PFSK-1 (cell line): ENCODE measurements around the gene PCBP3.

Experiments
- POLR2AphosphoS5 ChIP-seq: IDR thresholded peaks from 2 replicates; pipeline ENCODE4 v1.6.1; 2012; ENCODE audit warnings: low read depth, mild to moderate bottlenecking, control low read depth, low read length, moderate library complexity
- SIN3A ChIP-seq: IDR thresholded peaks from 2 replicates; pipeline ENCODE4 v1.6.1; 2012; ENCODE audit warnings: mild to moderate bottlenecking, low read length, moderate library complexity, borderline replicate concordance; ENCODE audit not compliant: insufficient read depth
- TAF1 ChIP-seq: IDR thresholded peaks from 2 replicates; pipeline ENCODE4 v1.6.1; 2012; ENCODE audit warnings: low read length, control low read depth, borderline replicate concordance; ENCODE audit not compliant: insufficient read depth
- TF ChIP-seq, protein P1 (sequence below), 2 experiments: IDR thresholded peaks; 2 replicates each; pipeline versions ENCODE4 v1.6.1 to v1.8.0; 2011 to 2012; ENCODE audit warnings: low read depth in 2 of 2, low read length in 2 of 2, control low read depth in 1 of 2, inconsistent platforms in 1 of 2, mild to moderate bottlenecking in 1 of 2, moderate library complexity in 1 of 2; ENCODE audit not compliant: insufficient read depth in 1 of 2

DNA sequence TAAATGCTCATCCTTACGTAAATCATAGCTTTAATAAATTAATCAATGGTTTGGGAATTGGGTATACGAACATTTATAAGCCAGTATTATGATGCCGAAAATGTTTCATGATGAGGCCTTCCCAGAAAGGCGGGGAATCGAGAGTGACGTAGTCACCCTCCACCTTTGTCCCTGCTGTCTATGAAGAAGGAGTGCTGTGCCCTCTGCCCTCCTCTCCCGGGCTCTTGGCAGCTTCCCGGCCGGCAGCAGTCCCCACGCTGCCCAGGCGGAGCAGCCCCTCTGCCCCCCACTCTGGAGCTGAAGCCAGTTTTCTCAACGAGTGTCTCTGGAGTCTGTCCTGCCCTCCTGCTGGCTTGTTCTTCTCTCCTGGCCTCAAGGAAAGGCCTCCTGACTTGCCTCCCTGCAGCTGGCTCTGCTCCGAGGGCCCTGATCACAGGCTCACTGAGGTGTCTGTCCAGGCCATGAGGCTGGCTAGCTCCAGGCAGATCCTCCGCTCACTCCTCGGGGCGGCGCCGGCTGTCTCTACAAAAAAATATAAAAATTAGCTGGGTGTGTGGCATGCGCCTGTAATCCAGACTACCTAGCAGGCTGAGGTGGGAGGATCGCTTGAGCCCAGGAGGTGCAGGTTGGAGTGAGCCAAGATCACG, 187.3 kb downstream of the PCBP3 start:
- TF ChIP-seq POLR2AphosphoS5 (no peak), TAF1 (no peak), SIN3A (no peak)
- TF ChIP-seq, protein P1, sequence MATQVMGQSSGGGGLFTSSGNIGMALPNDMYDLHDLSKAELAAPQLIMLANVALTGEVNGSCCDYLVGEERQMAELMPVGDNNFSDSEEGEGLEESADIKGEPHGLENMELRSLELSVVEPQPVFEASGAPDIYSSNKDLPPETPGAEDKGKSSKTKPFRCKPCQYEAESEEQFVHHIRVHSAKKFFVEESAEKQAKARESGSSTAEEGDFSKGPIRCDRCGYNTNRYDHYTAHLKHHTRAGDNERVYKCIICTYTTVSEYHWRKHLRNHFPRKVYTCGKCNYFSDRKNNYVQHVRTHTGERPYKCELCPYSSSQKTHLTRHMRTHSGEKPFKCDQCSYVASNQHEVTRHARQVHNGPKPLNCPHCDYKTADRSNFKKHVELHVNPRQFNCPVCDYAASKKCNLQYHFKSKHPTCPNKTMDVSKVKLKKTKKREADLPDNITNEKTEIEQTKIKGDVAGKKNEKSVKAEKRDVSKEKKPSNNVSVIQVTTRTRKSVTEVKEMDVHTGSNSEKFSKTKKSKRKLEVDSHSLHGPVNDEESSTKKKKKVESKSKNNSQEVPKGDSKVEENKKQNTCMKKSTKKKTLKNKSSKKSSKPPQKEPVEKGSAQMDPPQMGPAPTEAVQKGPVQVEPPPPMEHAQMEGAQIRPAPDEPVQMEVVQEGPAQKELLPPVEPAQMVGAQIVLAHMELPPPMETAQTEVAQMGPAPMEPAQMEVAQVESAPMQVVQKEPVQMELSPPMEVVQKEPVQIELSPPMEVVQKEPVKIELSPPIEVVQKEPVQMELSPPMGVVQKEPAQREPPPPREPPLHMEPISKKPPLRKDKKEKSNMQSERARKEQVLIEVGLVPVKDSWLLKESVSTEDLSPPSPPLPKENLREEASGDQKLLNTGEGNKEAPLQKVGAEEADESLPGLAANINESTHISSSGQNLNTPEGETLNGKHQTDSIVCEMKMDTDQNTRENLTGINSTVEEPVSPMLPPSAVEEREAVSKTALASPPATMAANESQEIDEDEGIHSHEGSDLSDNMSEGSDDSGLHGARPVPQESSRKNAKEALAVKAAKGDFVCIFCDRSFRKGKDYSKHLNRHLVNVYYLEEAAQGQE (IDR thresholded peaks at IDR 0.05; ENCODE audit: insufficient read depth in 1 of 2, low read depth in 2 of 2, low read length in 2 of 2) = no peak
